ENCODE measurements around the gene EPHB2. TPM values are rescaled to one million over a fixed set of nuclear protein-coding genes. Genes with fewer than 3 reads are reported as not detected.

The EPHB2 gene
- total RNA-seq, 1 experiment from 2014 or later = 0.79 TPM

- CTCF ChIA-PET = no interaction called here
- POLR2A ChIA-PET = no interaction called here
- intact Hi-C loops (cut with micrococcal nuclease) = no loop called here
- TF ChIP-seq CTCF (IDR thresholded peaks at IDR 0.05; ENCODE audit: unreplicated experiment) = no peak
- no peaks in the 10 kb centered on the region for H3K4me1 Mint-ChIP-seq (ENCODE audit: insufficient read depth, unreplicated experiment)
- no peaks in the 10 kb centered on the region for H3K27me3 Mint-ChIP-seq (ENCODE audit: insufficient read depth, unreplicated experiment)
- H3K27ac Mint-ChIP-seq (ENCODE audit: low read depth, unreplicated experiment) = no peak overlapping the region
- DNase-seq (ENCODE audit: unreplicated experiment) = no peak
- no TSS peak for BruUV-seq (replicated peaks)
- no peaks in the 10 kb centered on the region for H3K9me3 Mint-ChIP-seq (ENCODE audit: unreplicated experiment)
- H3K36me3 Mint-ChIP-seq (ENCODE audit: insufficient read depth, unreplicated experiment) = no peaks in the 10 kb centered on the region
- no peak overlapping the region for H3K4me3 Mint-ChIP-seq (ENCODE audit: unreplicated experiment)
Measured at GRCh38 chr1:22907528-22907927, 196.9 kb downstream of the EPHB2 start.

- POLR2A ChIA-PET = no interaction called here
- no peaks in the 10 kb centered on the region for H3K27me3 Mint-ChIP-seq (ENCODE audit: insufficient read depth, unreplicated experiment)
- no peak overlapping the region for H3K27ac Mint-ChIP-seq (ENCODE audit: low read depth, unreplicated experiment)
- DNase-seq (ENCODE audit: unreplicated experiment) = no peak
- no peaks in the 10 kb centered on the region for H3K4me1 Mint-ChIP-seq (ENCODE audit: insufficient read depth, unreplicated experiment)
- no peaks in the 10 kb centered on the region for H3K36me3 Mint-ChIP-seq (ENCODE audit: insufficient read depth, unreplicated experiment)
- BruUV-seq (replicated peaks) = no TSS peak
- intact Hi-C loops (cut with micrococcal nuclease) = no loop called here
- no peak for TF ChIP-seq CTCF (IDR thresholded peaks at IDR 0.05; ENCODE audit: unreplicated experiment)
- CTCF ChIA-PET = interaction anchor here (2.2 kb wide), 1 partner anchor 20 kb away, joined by 8 read pairs; no protein-coding TSS in a partner anchor
- H3K4me3 Mint-ChIP-seq (ENCODE audit: unreplicated experiment) = no peak overlapping the region
- H3K9me3 Mint-ChIP-seq (ENCODE audit: unreplicated experiment) = no peaks in the 10 kb centered on the region
Measured at GRCh38 chr1:22908880-22909426, 198.3 kb downstream of the EPHB2 start.

- TF ChIP-seq CTCF (IDR thresholded peaks at IDR 0.05; ENCODE audit: unreplicated experiment) = no peak
- Mint-ChIP-seq H3K9me3 (ENCODE audit: unreplicated experiment) (no peaks in the 10 kb centered on the region), H3K4me1 (ENCODE audit: insufficient read depth, unreplicated experiment) (no peaks in the 10 kb centered on the region), H3K4me3 (ENCODE audit: unreplicated experiment) (no peak overlapping the region), H3K36me3 (ENCODE audit: insufficient read depth, unreplicated experiment) (no peaks in the 10 kb centered on the region), H3K27ac (ENCODE audit: low read depth, unreplicated experiment) (no peak overlapping the region), H3K27me3 (ENCODE audit: insufficient read depth, unreplicated experiment) (no peaks in the 10 kb centered on the region)
- DNase-seq (ENCODE audit: unreplicated experiment) = no peak
- BruUV-seq (replicated peaks) = no TSS peak
- POLR2A ChIA-PET = interaction anchor here (0.5 kb wide), 1 partner anchor 24 kb away, joined by 3 read pairs; no protein-coding TSS in a partner anchor
- intact Hi-C loops (cut with micrococcal nuclease) = no loop called here
- CTCF ChIA-PET = interaction anchor here (0.7 to 2.2 kb wide), 2 partner anchors 22 to 207 kb away, joined by 4 to 8 read pairs; no protein-coding TSS in a partner anchor
Measured at GRCh38 chr1:22910286-22910685, 199.6 kb downstream of the EPHB2 start.

GRCh38 chr1:22910986-22911651 lies 200.5 kb downstream of the EPHB2 start:
- intact Hi-C loops (cut with micrococcal nuclease) = no loop called here
- Mint-ChIP-seq H3K27ac (ENCODE audit: low read depth, unreplicated experiment) (no peak overlapping the region), H3K36me3 (ENCODE audit: insufficient read depth, unreplicated experiment) (no peaks in the 10 kb centered on the region), H3K27me3 (ENCODE audit: insufficient read depth, unreplicated experiment) (no peaks in the 10 kb centered on the region), H3K9me3 (ENCODE audit: unreplicated experiment) (no peaks in the 10 kb centered on the region), H3K4me1 (ENCODE audit: insufficient read depth, unreplicated experiment) (no peaks in the 10 kb centered on the region), H3K4me3 (ENCODE audit: unreplicated experiment) (no peak overlapping the region)
- POLR2A ChIA-PET = no interaction called here
- BruUV-seq (replicated peaks) = no TSS peak
- DNase-seq (ENCODE audit: unreplicated experiment) = no peak
- CTCF ChIA-PET = interaction anchor here (1.0 kb wide), 1 partner anchor 23 kb away, joined by 4 read pairs; no protein-coding TSS in a partner anchor
- no peak for TF ChIP-seq CTCF (IDR thresholded peaks at IDR 0.05; ENCODE audit: unreplicated experiment)

All from MCF 10A (cell line).